ENCODE results near the gene HDLBP.

HDLBP gene

GRCh38 chr2:241275504-241275903, 40.0 kb downstream of the HDLBP start:
- in situ Hi-C loops (cut with MboI; ENCODE audit: low sequenced_read_pairs), result no loop called here

- in situ Hi-C loops (cut with MboI; ENCODE audit: low sequenced_read_pairs), result no loop called here
These were observed 41.3 kb downstream of the HDLBP start for GRCh38 chr2:241274127-241274526.

GRCh38 chr2:241273210-241274020, 42.1 kb downstream of the HDLBP start:
- in situ Hi-C loops (cut with MboI; ENCODE audit: low sequenced_read_pairs), result no loop called here

- in situ Hi-C loops (cut with MboI; ENCODE audit: low sequenced_read_pairs), result no loop called here
These were observed 42.9 kb downstream of the HDLBP start for GRCh38 chr2:241272303-241273209.

GRCh38 chr2:241271706-241272302, 43.7 kb downstream of the HDLBP start:
- in situ Hi-C loops (cut with MboI; ENCODE audit: low sequenced_read_pairs), result no loop called here

GRCh38 chr2:241270531-241270930, 44.9 kb downstream of the HDLBP start:
- in situ Hi-C loops (cut with MboI; ENCODE audit: low sequenced_read_pairs), result no loop called here

GRCh38 chr2:241269707-241270520, 45.6 kb downstream of the HDLBP start:
- in situ Hi-C loops (cut with MboI; ENCODE audit: low sequenced_read_pairs), result no loop called here

GRCh38 chr2:241268716-241269445, 46.6 kb downstream of the HDLBP start:
- in situ Hi-C loops (cut with MboI; ENCODE audit: low sequenced_read_pairs), result no loop called here

GRCh38 chr2:241268306-241268705, 47.2 kb downstream of the HDLBP start:
- in situ Hi-C loops (cut with MboI; ENCODE audit: low sequenced_read_pairs), result no loop called here

GRCh38 chr2:241267249-241268067, 48.0 kb downstream of the HDLBP start:
- in situ Hi-C loops (cut with MboI; ENCODE audit: low sequenced_read_pairs), result no loop called here

GRCh38 chr2:241265506-241265905, 50.0 kb downstream of the HDLBP start:
- in situ Hi-C loops (cut with MboI; ENCODE audit: low sequenced_read_pairs), result no loop called here

GRCh38 chr2:241263061-241263460, 52.4 kb downstream of the HDLBP start:
- in situ Hi-C loops (cut with MboI; ENCODE audit: low sequenced_read_pairs), result no loop called here

GRCh38 chr2:241261628-241262027, 53.8 kb downstream of the HDLBP start:
- in situ Hi-C loops (cut with MboI; ENCODE audit: low sequenced_read_pairs), result no loop called here

GRCh38 chr2:241260911-241261310, 54.6 kb downstream of the HDLBP start:
- in situ Hi-C loops (cut with MboI; ENCODE audit: low sequenced_read_pairs), result no loop called here

GRCh38 chr2:241258505-241259280, 56.8 kb downstream of the HDLBP start:
- in situ Hi-C loops (cut with MboI; ENCODE audit: low sequenced_read_pairs), result no loop called here

- in situ Hi-C loops (cut with MboI; ENCODE audit: low sequenced_read_pairs), result no loop called here
These were observed 57.9 kb downstream of the HDLBP start for GRCh38 chr2:241257419-241258032.

GRCh38 chr2:241256168-241256545, 59.3 kb downstream of the HDLBP start:
- in situ Hi-C loops (cut with MboI; ENCODE audit: low sequenced_read_pairs), result no loop called here

Measured in hTERT RPE-1 (cell line).